GM12878 (cell line): Measurements from ENCODE around the gene RBMS1. TPM values are rescaled to one million over a fixed set of nuclear protein-coding genes. Genes with fewer than 3 reads are reported as not detected.

Source experiments
- ATAC-seq: fragments of 200-7000 bp; cut with Tn5 transposase; 3 replicates; pipeline ENCODE4 v1.9.1; 2020; ENCODE audit warnings: mild to moderate bottlenecking, moderate library complexity
- BruUV-seq: library from RNA; stranded (reverse); fragments of 400-500 nt; replicated peaks from 2 replicates; lab custom pipeline; 2021; lab: Mats Ljungman, UMichigan
- CTCF ChIA-PET: fragments of 300-600 bp; sonication (Branson Sonifier 250); formaldehyde crosslinking; extraction: SDS; loops from one replicate; lab custom pipeline; 2021; ENCODE audit warnings: inconsistent platforms; lab: Yijun Ruan, JAX
- POLR2A ChIA-PET: fragments of 350-600 bp; formaldehyde crosslinking; extraction: SDS; loops from one replicate; lab custom pipeline; 2021; ENCODE audit warnings: inconsistent platforms; lab: Charles Lee
- RAD21 ChIA-PET: fragments of 300-600 bp; sonication (Branson Sonifier 250); formaldehyde crosslinking; loops from one replicate; lab custom pipeline; 2023; ENCODE audit warnings: antibody characterized with exemption; ENCODE audit not compliant: unreplicated experiment; lab: Charles Lee
- SMC1A ChIA-PET: fragments of 300-600 bp; sonication (Branson Sonifier 250); formaldehyde crosslinking; loops from one replicate; lab custom pipeline; 2023; ENCODE audit not compliant: unreplicated experiment, uncharacterized antibody; lab: Charles Lee
- DNase-seq: peaks from one replicate; pipeline ENCODE4 v3.0.0-alpha.2; 2011; ENCODE audit warnings: low read depth, low spot score
- FAIRE-seq: peaks from 3 replicates; lab custom pipeline; 2011; peaks lifted over from hg19 to GRCh38; lab: Jason Lieb, UNC
- H2AFZ ChIP-seq: 2 replicates; pipeline ENCODE4 v1.6.0; 2011; ENCODE audit warnings: low read depth, low read length, control low read depth; ENCODE audit not compliant: control insufficient read depth
- H3K27ac ChIP-seq: 2 replicates; pipeline ENCODE4 v1.5.1; 2011; ENCODE audit warnings: control low read depth; ENCODE audit not compliant: control insufficient read depth, insufficient read depth
- H3K27me3 ChIP-seq, 2 experiments: replicated peaks in 1 of 2; 2 replicates each; pipeline versions ENCODE4 v1.6.0 to v1.6.1; 2011; ENCODE audit warnings: low read length in 1 of 2; ENCODE audit not compliant: control insufficient read depth in 2 of 2, insufficient read depth in 2 of 2
- H3K36me3 ChIP-seq, 2 experiments: 2 replicates each; pipeline ENCODE4 v1.5.1; 2011; ENCODE audit warnings: low read length in 1 of 2; ENCODE audit not compliant: control insufficient read depth in 2 of 2, insufficient read depth in 2 of 2
- H3K4me1 ChIP-seq: 2 replicates; pipeline ENCODE4 v1.6.1; 2011; ENCODE audit warnings: mild to moderate bottlenecking, low read length, moderate library complexity, mixed read lengths; ENCODE audit not compliant: control insufficient read depth, insufficient read depth
- H3K4me2 ChIP-seq: 2 replicates; pipeline ENCODE4 v1.6.0; 2011; ENCODE audit warnings: control low read depth; ENCODE audit not compliant: control insufficient read depth, insufficient read depth
- H3K4me3 ChIP-seq: fragments of 200-600 bp; sonication (generic); 2 replicates; pipeline ENCODE4 v1.5.1; 2016
- H3K79me2 ChIP-seq: 2 replicates; pipeline ENCODE4 v1.6.0; 2011; ENCODE audit warnings: low read length; ENCODE audit not compliant: control insufficient read depth, insufficient read depth
- H3K9ac ChIP-seq: 2 replicates; pipeline ENCODE4 v1.8.0; 2011; ENCODE audit warnings: low read length, control low read depth, mixed read lengths; ENCODE audit not compliant: control insufficient read depth, insufficient read depth
- H3K9me3 ChIP-seq: replicated peaks from 3 replicates; pipeline ENCODE4 v1.5.1; 2011; ENCODE audit warnings: mild to moderate bottlenecking, low read length; ENCODE audit not compliant: control insufficient read depth, insufficient read depth
- H4K20me1 ChIP-seq: 2 replicates; pipeline ENCODE4 v1.6.0; 2011; ENCODE audit not compliant: control insufficient read depth, insufficient read depth
- CREM ChIP-seq: IDR thresholded peaks from 2 replicates; pipeline ENCODE4 v1.6.1; 2014; ENCODE audit warnings: antibody characterized with exemption, low read depth
- EGR1 ChIP-seq, 2 experiments: IDR thresholded peaks; 1 replicate in 1 of 2; 2 replicates in 1 of 2; pipeline ENCODE4 v1.6.1; 2011 to 2012; ENCODE audit warnings: low read depth in 2 of 2, low read length in 2 of 2, borderline replicate concordance in 1 of 2, mild to moderate bottlenecking in 1 of 2, moderate library complexity in 1 of 2
- EZH2 ChIP-seq: IDR thresholded peaks from 2 replicates; pipeline ENCODE4 v1.6.1; 2012; ENCODE audit warnings: low read depth, mild to moderate bottlenecking, control low read depth, inconsistent platforms, low read length, borderline replicate concordance; ENCODE audit not compliant: control insufficient read depth
- HDAC6 ChIP-seq: fragments of 200-600 bp; sonication (generic); IDR thresholded peaks from one replicate; pipeline ENCODE4 v1.8.0; 2017; ENCODE audit warnings: antibody characterized with exemption; ENCODE audit not compliant: unreplicated experiment
- IKZF2 ChIP-seq, 2 experiments: fragments of 450-650 bp; IDR thresholded peaks; 2 replicates each; pipeline ENCODE4 v1.6.1; 2017; ENCODE audit warnings: mild to moderate bottlenecking in 2 of 2, moderate library complexity in 2 of 2
- MYC ChIP-seq: IDR thresholded peaks from 2 replicates; pipeline ENCODE4 v1.6.1; 2011; ENCODE audit warnings: mild to moderate bottlenecking, low read length, moderate library complexity, inconsistent platforms; ENCODE audit not compliant: insufficient read depth, insufficient replicate concordance, insufficient read length, severe bottlenecking
- NBN ChIP-seq: fragments of 450-650 bp; IDR thresholded peaks from 2 replicates; pipeline ENCODE4 v1.6.1; 2016
- SRF ChIP-seq, 2 experiments: IDR thresholded peaks; 2 replicates each; pipeline ENCODE4 v1.6.1; 2011; ENCODE audit warnings: low read depth in 2 of 2, low read length in 2 of 2, mild to moderate bottlenecking in 1 of 2, moderate library complexity in 1 of 2
- TBL1XR1 ChIP-seq: IDR thresholded peaks from 2 replicates; pipeline ENCODE4 v1.6.1; 2012; ENCODE audit warnings: low read depth, low read length, improper control_type of control experiment
- TCF12 ChIP-seq: IDR thresholded peaks from 2 replicates; pipeline ENCODE4 v1.6.1; 2011; ENCODE audit warnings: low read depth, mild to moderate bottlenecking, low read length
- TCF3 ChIP-seq: IDR thresholded peaks from 2 replicates; pipeline ENCODE4 v1.6.1; 2012; ENCODE audit warnings: low read depth, mild to moderate bottlenecking, low read length, borderline replicate concordance; ENCODE audit not compliant: insufficient read depth
- WGBS: methylation state at CpG from one replicate; pipeline ENCODE4 v1.1.6; 2016; ENCODE audit warnings: low lambda C conversion rate; ENCODE audit not compliant: insufficient replicate concordance, insufficient coverage; ENCODE audit errors: missing lambda C conversion rate; 5-methylcytosine and 5-hydroxymethylcytosine counted together
- in situ Hi-C: fragments of 300-500 bp; cut with MboI; formaldehyde crosslinking; loops from 9 replicates; pipeline ENCODE4 v1.14.3; 2018; ENCODE audit warnings: mixed read lengths
- intact Hi-C: fragments of 100-400 bp; cut with micrococcal nuclease; formaldehyde crosslinking; loops from one replicate; pipeline ENCODE4 v1.14.2; 2022; ENCODE audit not compliant: unreplicated experiment
- polyA plus RNA-seq, 11 experiments: library from polyadenylated mRNA; depleted of rRNA in 4 of 11; unstranded in 6 of 11; stranded (reverse) in 5 of 11; fragments of >200 nt; fragmentation: Nextera tagmentation in 4 of 11; fragmentation: Illumina TruSeq in 1 of 11; extraction: Ambion mirVana in 4 of 11; extraction: Trizol in 1 of 11; gene quantifications; 1 replicate in 1 of 11; 2 replicates in 10 of 11; pipeline versions ENCODE4 v1.2.1 to v1.2.3, GENCODE V29; 2011 to 2016; ENCODE audit warnings: inconsistent platforms in 2 of 11, missing spikeins in 2 of 11, low read depth in 1 of 11
- total RNA-seq, 4 experiments: library from RNA; depleted of rRNA in 3 of 4; stranded (reverse); fragments of >200 nt in 3 of 4; fragmentation: Illumina TruSeq in 1 of 4; extraction: Trizol in 1 of 4; gene quantifications; 2 replicates each; pipeline versions ENCODE4 v1.2.1 to v1.2.3, GENCODE V29; 2013 to 2021
- TF ChIP-seq, protein P1 (sequence below): IDR thresholded peaks from 2 replicates; pipeline ENCODE4 v1.6.1; 2012; ENCODE audit warnings: low read depth, low read length, improper control_type of control experiment
- TF ChIP-seq, protein P2 (sequence below): IDR thresholded peaks from 2 replicates; pipeline ENCODE4 v1.6.1; 2012; ENCODE audit warnings: mild to moderate bottlenecking, low read depth, low read length
- TF ChIP-seq, protein P3 (sequence below): fragments of 150-350 bp; IDR thresholded peaks from 2 replicates; pipeline ENCODE4 v1.6.1; 2014; ENCODE audit warnings: mild to moderate bottlenecking, low read depth, low read length

The RBMS1 gene
- total and polyA plus RNA-seq, 10 of the 15 experiments (the other 5 are each of a cell fraction or from before 2014, with no cell fraction given) = 0.04 to 0.31 (median 0.17) TPM; not detected in 1

DNA sequence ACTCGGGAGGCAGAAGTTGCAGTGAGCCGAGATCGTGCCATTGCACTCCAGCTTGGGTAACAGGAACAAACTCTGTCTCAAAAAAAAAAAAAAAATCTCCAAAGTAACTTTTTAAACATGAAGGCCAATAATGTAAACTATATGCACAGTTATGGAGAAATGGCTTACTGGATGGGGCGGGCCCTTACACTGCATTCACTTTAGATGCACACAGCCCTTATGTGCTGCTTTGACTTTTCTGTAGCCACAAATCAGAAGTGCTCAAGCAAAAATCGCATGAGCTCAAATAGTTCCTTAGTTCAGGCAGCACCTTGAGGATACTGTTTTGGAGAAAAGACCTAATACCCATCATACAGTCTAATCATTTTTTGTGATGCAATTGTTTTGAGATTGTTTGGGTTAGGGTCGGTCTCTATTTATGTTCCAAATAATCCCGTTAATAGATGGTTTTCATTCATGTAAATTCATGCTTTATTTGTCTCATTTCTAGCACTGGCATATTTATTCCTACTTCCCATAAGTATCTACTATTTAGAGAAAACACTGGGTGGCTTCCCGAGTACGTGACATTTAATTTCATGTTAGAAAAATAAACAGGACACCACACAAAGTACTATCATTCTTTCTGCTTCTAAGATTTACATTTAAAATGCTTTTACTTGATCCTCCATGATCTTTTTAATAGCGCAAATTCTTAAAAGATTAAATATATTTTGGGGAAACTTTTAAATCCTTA lies 34.7 kb downstream of the RBMS1 start:
- H3K79me2 ChIP-seq = no peaks in the 10 kb centered on the region

More for the DNA sequence above, 34.7 kb downstream of the RBMS1 start:
- Histone ChIP-seq H3K27me3 (no peaks in the 10 kb centered on the region), H3K4me3 (no peak overlapping the region), H3K27ac (no peak overlapping the region), H2AFZ (no peak overlapping the region), H3K9me3 (no peaks in the 10 kb centered on the region), H3K4me2 (no peak overlapping the region), H3K9ac (no peak overlapping the region), H3K4me1 (no peaks in the 10 kb centered on the region), H3K36me3 (no peaks in the 10 kb centered on the region), H4K20me1 (no peaks in the 10 kb centered on the region)
- no peak for TF ChIP-seq EZH2
- TF ChIP-seq HDAC6 = no peak
- TF ChIP-seq TCF12 = no peak
- no peak for TF ChIP-seq MYC
- TF ChIP-seq, protein P1, sequence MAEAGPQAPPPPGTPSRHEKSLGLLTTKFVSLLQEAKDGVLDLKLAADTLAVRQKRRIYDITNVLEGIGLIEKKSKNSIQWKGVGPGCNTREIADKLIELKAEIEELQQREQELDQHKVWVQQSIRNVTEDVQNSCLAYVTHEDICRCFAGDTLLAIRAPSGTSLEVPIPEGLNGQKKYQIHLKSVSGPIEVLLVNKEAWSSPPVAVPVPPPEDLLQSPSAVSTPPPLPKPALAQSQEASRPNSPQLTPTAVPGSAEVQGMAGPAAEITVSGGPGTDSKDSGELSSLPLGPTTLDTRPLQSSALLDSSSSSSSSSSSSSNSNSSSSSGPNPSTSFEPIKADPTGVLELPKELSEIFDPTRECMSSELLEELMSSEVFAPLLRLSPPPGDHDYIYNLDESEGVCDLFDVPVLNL = no peak
- TF ChIP-seq TCF3 = no peak
- TF ChIP-seq NBN = no peak
- TF ChIP-seq, protein P2, sequence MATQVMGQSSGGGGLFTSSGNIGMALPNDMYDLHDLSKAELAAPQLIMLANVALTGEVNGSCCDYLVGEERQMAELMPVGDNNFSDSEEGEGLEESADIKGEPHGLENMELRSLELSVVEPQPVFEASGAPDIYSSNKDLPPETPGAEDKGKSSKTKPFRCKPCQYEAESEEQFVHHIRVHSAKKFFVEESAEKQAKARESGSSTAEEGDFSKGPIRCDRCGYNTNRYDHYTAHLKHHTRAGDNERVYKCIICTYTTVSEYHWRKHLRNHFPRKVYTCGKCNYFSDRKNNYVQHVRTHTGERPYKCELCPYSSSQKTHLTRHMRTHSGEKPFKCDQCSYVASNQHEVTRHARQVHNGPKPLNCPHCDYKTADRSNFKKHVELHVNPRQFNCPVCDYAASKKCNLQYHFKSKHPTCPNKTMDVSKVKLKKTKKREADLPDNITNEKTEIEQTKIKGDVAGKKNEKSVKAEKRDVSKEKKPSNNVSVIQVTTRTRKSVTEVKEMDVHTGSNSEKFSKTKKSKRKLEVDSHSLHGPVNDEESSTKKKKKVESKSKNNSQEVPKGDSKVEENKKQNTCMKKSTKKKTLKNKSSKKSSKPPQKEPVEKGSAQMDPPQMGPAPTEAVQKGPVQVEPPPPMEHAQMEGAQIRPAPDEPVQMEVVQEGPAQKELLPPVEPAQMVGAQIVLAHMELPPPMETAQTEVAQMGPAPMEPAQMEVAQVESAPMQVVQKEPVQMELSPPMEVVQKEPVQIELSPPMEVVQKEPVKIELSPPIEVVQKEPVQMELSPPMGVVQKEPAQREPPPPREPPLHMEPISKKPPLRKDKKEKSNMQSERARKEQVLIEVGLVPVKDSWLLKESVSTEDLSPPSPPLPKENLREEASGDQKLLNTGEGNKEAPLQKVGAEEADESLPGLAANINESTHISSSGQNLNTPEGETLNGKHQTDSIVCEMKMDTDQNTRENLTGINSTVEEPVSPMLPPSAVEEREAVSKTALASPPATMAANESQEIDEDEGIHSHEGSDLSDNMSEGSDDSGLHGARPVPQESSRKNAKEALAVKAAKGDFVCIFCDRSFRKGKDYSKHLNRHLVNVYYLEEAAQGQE = no peak
- no peak for TF ChIP-seq TBL1XR1
- TF ChIP-seq EGR1 (IDR thresholded peaks at IDR 0.05; ENCODE audit: borderline replicate concordance in 1 of 2, low read depth in 2 of 2, low read length in 2 of 2) = no peak
- no peak for TF ChIP-seq CREM
- no peak for TF ChIP-seq IKZF2 (IDR thresholded peaks at IDR 0.05)
- TF ChIP-seq, protein P3, sequence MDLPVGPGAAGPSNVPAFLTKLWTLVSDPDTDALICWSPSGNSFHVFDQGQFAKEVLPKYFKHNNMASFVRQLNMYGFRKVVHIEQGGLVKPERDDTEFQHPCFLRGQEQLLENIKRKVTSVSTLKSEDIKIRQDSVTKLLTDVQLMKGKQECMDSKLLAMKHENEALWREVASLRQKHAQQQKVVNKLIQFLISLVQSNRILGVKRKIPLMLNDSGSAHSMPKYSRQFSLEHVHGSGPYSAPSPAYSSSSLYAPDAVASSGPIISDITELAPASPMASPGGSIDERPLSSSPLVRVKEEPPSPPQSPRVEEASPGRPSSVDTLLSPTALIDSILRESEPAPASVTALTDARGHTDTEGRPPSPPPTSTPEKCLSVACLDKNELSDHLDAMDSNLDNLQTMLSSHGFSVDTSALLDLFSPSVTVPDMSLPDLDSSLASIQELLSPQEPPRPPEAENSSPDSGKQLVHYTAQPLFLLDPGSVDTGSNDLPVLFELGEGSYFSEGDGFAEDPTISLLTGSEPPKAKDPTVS = no peak
- TF ChIP-seq SRF (IDR thresholded peaks at IDR 0.05; ENCODE audit: low read depth in 2 of 2, low read length in 2 of 2) = no peak
- ATAC-seq (no peak), FAIRE-seq (no peak), DNase-seq (no peak)
- BruUV-seq = no TSS peak
- WGBS = 64% methylated on average over 10 of the region's 10 CpGs
- ChIA-PET CTCF (no interaction called here), POLR2A (no interaction called here), SMC1A (no interaction called here), RAD21 (no interaction called here)
- intact Hi-C loops = no loop called here
- in situ Hi-C loops = no loop called here
